HEK293T (cell line): ENCODE measurements around the gene ATP10A.

Experiments
- CTCF ChIA-PET: fragments of 350-600 bp; formaldehyde crosslinking; extraction: SDS; loops from one replicate; lab custom pipeline; 2021; ENCODE audit warnings: antibody characterized with exemption, inconsistent platforms; lab: Yijun Ruan, JAX
- POLR2A ChIA-PET: fragments of 350-600 bp; formaldehyde crosslinking; extraction: SDS; loops from one replicate; lab custom pipeline; 2020; ENCODE audit warnings: antibody characterized with exemption, inconsistent platforms; lab: Yijun Ruan, JAX
- DNase-seq: peaks from one replicate; pipeline ENCODE4 v3.0.0; 2012; ENCODE audit warnings: mixed read lengths; ENCODE audit errors: extremely low spot score
- ARNT ChIP-seq: fragments of 450-650 bp; IDR thresholded peaks from 2 replicates; pipeline ENCODE4 v1.6.1; 2017; ENCODE audit warnings: mild to moderate bottlenecking
- BHLHE40 ChIP-seq: fragments of 450-650 bp; IDR thresholded peaks from 2 replicates; pipeline ENCODE4 v1.6.1; 2016; ENCODE audit warnings: mild to moderate bottlenecking, moderate library complexity, borderline replicate concordance
- CTBP1 ChIP-seq: fragments of 450-650 bp; IDR thresholded peaks from 2 replicates; pipeline ENCODE4 v1.6.1; 2016; ENCODE audit warnings: borderline replicate concordance
- ELF4 ChIP-seq: fragments of 450-650 bp; IDR thresholded peaks from 2 replicates; pipeline ENCODE4 v1.6.1; 2017; ENCODE audit warnings: antibody characterized with exemption
- FOXA1 ChIP-seq: fragments of 450-650 bp; IDR thresholded peaks from 2 replicates; pipeline ENCODE4 v1.6.1; 2016; ENCODE audit warnings: mild to moderate bottlenecking
- FOXK2 ChIP-seq: fragments of 450-650 bp; IDR thresholded peaks from 2 replicates; pipeline ENCODE4 v1.6.1; 2016; ENCODE audit warnings: mild to moderate bottlenecking
- FOXM1 ChIP-seq: fragments of 450-650 bp; IDR thresholded peaks from 2 replicates; pipeline ENCODE4 v1.6.1; 2017; ENCODE audit warnings: mild to moderate bottlenecking, borderline replicate concordance
- HDGF ChIP-seq: fragments of 450-650 bp; IDR thresholded peaks from 2 replicates; pipeline ENCODE4 v1.6.1; 2017; ENCODE audit warnings: antibody characterized with exemption, borderline replicate concordance
- L3MBTL2 ChIP-seq: fragments of 450-650 bp; conservative IDR thresholded peaks from 2 replicates; pipeline ENCODE4 v1.6.1; 2016; ENCODE audit warnings: mild to moderate bottlenecking
- LEF1 ChIP-seq: fragments of 450-650 bp; IDR thresholded peaks from 2 replicates; pipeline ENCODE4 v1.6.1; 2017; ENCODE audit warnings: mild to moderate bottlenecking, borderline replicate concordance
- NFRKB ChIP-seq: fragments of 450-650 bp; IDR thresholded peaks from 2 replicates; pipeline ENCODE4 v1.6.1; 2016; ENCODE audit warnings: mild to moderate bottlenecking, moderate library complexity
- SP1 ChIP-seq: fragments of 450-650 bp; IDR thresholded peaks from 2 replicates; pipeline ENCODE4 v1.6.1; 2017
- SUZ12 ChIP-seq: fragments of 450-650 bp; IDR thresholded peaks from 2 replicates; pipeline ENCODE4 v1.6.1; 2016; ENCODE audit warnings: mild to moderate bottlenecking
- TARDBP ChIP-seq: fragments of 450-650 bp; IDR thresholded peaks from 2 replicates; pipeline ENCODE4 v1.6.1; 2016
- ZNF384 ChIP-seq: fragments of 450-650 bp; IDR thresholded peaks from 2 replicates; pipeline ENCODE4 v1.6.1; 2016
- TF ChIP-seq, protein P1 (sequence below): fragments of 450-650 bp; IDR thresholded peaks from 2 replicates; pipeline ENCODE4 v1.6.1; 2016

The ATP10A gene

DNA sequence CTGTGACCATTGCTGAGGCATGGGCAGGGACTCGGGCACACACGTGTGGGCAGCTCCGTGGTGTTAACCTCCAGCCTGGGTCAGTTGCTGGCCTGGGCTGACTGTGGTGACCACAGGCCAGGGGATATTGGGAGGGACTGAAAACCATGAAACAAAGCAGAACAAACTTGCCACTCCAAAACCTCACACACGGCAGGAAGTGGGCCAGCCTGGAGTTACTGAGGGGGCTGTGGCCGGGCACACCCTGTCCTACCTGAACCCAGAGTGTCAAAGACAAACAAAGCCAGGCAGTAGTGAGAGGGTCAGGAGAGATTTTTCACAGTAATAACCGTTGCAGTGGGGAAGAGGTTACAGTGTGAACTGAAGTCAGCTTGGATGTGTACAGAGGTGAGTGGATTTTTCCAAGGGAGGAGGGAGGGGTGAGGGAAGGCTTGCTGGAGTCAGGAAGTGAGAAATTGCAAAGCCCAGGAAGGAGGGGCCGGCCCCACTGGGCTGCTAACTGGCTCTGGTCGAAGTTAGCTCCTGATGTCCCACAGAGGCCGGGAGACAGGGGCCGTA is 40.0 kb upstream of the ATP10A start:
- no peak for DNase-seq
- no peak for TF ChIP-seq ELF4
- TF ChIP-seq FOXA1: no peak
- no peak for TF ChIP-seq FOXM1
- no peak for TF ChIP-seq CTBP1
- TF ChIP-seq, protein P1, sequence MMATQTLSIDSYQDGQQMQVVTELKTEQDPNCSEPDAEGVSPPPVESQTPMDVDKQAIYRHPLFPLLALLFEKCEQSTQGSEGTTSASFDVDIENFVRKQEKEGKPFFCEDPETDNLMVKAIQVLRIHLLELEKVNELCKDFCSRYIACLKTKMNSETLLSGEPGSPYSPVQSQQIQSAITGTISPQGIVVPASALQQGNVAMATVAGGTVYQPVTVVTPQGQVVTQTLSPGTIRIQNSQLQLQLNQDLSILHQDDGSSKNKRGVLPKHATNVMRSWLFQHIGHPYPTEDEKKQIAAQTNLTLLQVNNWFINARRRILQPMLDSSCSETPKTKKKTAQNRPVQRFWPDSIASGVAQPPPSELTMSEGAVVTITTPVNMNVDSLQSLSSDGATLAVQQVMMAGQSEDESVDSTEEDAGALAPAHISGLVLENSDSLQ: no peak
- no peak for TF ChIP-seq HDGF
- TF ChIP-seq TARDBP: no peak
- TF ChIP-seq SUZ12: no peak
- TF ChIP-seq BHLHE40: no peak
- no peak for TF ChIP-seq FOXK2
- ChIA-PET POLR2A (no interaction called here), CTCF (no interaction called here)

DNA sequence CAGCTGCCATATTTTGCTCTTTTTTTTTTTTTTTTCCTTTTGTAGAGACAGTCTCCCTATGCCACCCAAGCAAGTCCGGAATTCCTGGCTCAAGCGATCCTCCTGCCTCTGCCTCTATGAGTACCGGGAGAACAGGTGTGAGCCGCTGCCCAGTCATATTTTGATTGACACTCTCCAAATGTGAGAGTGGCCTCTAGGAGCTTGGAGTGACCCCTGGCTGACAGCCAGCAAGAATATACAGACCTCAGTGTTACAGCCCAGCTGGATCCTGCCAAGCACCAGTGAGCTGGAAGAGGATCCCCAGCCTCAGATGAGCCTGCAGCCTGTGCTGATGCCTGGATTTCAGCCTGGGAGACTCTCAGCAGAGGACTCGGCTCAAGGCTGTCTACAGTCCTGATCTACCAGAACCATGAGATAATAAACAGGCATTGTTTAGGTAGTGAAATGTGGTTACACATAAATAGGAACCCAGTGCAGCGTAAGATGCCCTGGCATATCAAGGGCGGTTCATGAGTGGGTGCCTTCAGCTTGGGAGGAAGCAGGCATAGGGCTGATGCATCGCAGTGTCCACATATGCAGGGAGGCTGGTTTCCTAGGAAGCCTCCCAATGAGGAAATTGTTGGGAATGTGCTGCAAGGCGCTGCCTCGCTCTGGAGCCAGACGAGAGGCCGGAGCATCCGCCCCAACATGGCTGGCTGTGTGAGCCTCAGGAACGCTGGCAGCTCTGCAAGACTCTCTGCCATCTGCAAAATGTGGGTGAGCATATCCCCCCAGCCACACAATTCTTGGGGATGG is 38.9 kb upstream of the ATP10A start:
- CTCF ChIA-PET: no interaction called here
- TF ChIP-seq HDGF (no peak), BHLHE40 (no peak), ZNF384 (no peak)
- DNase-seq: no peak
- POLR2A ChIA-PET: no interaction called here

DNA sequence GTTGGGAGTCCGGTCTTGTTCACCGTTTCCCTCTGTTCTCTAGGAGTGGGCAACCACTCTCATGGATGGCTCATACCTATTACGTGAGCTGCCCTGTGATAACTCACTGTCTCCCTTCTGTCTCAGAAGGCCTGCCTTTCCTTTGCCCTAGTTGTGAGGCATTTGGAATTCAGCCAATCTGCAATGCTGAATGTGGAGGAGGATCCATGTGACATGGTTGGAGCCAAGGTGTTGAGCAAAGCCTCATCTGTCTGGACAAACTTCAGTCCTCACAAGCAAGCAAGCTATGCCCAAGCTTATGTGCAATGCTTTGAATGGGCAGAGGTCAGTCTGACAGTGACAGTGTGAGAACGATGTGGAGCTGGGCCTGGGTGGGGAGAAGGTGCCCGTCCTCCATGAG is 37.8 kb upstream of the ATP10A start:
- DNase-seq: no peak
- TF ChIP-seq BHLHE40: no peak
- no peak for TF ChIP-seq HDGF
- TF ChIP-seq LEF1: no peak
- TF ChIP-seq CTBP1: no peak
- ChIA-PET CTCF (no interaction called here), POLR2A (no interaction called here)

DNA sequence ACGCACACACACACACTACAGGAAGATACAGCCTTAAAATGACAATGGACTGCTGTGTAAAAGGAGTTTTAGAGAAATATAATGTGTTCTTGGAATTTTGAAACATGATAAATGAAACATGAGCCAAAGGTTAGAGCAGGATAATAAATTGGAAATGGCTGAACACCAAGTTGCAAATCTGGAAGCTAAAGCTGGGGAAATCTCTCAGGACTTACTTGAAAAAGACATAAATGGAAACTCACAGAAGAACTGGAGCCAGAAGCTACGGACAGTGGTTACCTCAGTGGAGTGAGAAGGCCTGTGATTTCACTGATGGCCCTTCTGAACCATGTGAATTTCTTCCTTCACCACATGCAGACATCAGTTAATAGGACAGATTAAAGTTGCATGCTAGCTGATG is 37.3 kb upstream of the ATP10A start:
- ChIA-PET POLR2A (no interaction called here), CTCF (no interaction called here)
- DNase-seq: no peak
- TF ChIP-seq ELF4: no peak
- TF ChIP-seq FOXK2: no peak
- TF ChIP-seq BHLHE40: no peak
- TF ChIP-seq FOXA1: no peak
- no peak for TF ChIP-seq FOXM1
- TF ChIP-seq SP1: no peak
- no peak for TF ChIP-seq SUZ12
- TF ChIP-seq HDGF: no peak
- no peak for TF ChIP-seq L3MBTL2
- no peak for TF ChIP-seq NFRKB
- no peak for TF ChIP-seq TARDBP
- TF ChIP-seq, protein P1: no peak
- no peak for TF ChIP-seq CTBP1
- TF ChIP-seq LEF1: no peak
- TF ChIP-seq ARNT: no peak
- no peak for TF ChIP-seq ZNF384

DNA sequence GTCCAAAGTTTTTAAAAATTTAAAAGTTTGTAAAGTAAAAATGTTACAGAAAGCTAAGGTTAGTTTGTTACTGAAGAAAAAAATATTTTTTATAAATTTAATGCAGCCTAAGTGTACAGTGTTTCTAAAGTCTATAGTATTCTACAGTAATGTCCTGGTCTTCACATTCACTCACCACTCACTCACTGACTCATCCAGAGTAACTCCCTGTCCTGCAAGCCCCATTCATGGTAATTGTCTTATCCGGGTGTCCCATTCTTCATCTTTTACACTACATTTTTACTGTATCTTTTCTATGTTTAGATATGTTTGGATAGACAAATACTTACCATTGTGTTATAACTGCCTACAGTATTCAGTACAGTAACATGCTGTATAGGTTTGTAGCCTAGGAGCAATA is 36.7 kb upstream of the ATP10A start:
- POLR2A ChIA-PET: no interaction called here
- CTCF ChIA-PET: no interaction called here
- TF ChIP-seq HDGF: no peak
- no peak for TF ChIP-seq FOXK2
- no peak for TF ChIP-seq BHLHE40
- no peak for TF ChIP-seq SP1
- TF ChIP-seq, protein P1: no peak
- no peak for TF ChIP-seq NFRKB
- no peak for TF ChIP-seq FOXA1
- no peak for TF ChIP-seq CTBP1
- TF ChIP-seq SUZ12: no peak
- TF ChIP-seq FOXM1: no peak
- TF ChIP-seq ELF4: no peak
- TF ChIP-seq ZNF384: no peak
- no peak for TF ChIP-seq LEF1
- DNase-seq: no peak

DNA sequence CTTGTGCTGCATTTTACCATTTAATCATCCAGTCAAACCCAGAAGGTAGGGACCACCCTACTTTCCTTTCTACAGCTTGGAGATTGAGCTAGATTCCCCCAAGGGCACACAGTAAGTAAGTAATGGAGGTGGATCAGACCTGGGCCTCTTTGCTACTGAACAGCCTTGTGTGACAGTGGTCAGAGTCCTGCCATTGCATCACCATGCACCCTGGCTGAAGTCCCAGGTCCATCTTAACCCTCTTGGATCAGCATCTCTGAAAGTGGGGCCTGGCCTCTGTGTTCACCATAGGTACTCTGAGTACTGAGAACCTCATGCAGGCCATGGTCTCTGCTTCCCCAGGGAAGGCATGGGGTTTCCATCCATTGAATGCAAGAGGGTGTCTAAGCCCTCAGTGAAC is 34.5 kb upstream of the ATP10A start:
- DNase-seq: no peak
- ChIA-PET CTCF (no interaction called here), POLR2A (no interaction called here)
- no peak for TF ChIP-seq FOXA1
- TF ChIP-seq HDGF: no peak
- TF ChIP-seq LEF1: no peak
- no peak for TF ChIP-seq ARNT
- TF ChIP-seq BHLHE40: no peak
- TF ChIP-seq SUZ12: no peak
- no peak for TF ChIP-seq L3MBTL2
- no peak for TF ChIP-seq ZNF384
- no peak for TF ChIP-seq SP1
- TF ChIP-seq ELF4: no peak
- TF ChIP-seq FOXK2: no peak
- TF ChIP-seq NFRKB: no peak
- no peak for TF ChIP-seq FOXM1
- no peak for TF ChIP-seq TARDBP
- no peak for TF ChIP-seq CTBP1
- TF ChIP-seq, protein P1: no peak
